Measurements from ENCODE around the gene PPP1R13L.

Gene PPP1R13L

DNA sequence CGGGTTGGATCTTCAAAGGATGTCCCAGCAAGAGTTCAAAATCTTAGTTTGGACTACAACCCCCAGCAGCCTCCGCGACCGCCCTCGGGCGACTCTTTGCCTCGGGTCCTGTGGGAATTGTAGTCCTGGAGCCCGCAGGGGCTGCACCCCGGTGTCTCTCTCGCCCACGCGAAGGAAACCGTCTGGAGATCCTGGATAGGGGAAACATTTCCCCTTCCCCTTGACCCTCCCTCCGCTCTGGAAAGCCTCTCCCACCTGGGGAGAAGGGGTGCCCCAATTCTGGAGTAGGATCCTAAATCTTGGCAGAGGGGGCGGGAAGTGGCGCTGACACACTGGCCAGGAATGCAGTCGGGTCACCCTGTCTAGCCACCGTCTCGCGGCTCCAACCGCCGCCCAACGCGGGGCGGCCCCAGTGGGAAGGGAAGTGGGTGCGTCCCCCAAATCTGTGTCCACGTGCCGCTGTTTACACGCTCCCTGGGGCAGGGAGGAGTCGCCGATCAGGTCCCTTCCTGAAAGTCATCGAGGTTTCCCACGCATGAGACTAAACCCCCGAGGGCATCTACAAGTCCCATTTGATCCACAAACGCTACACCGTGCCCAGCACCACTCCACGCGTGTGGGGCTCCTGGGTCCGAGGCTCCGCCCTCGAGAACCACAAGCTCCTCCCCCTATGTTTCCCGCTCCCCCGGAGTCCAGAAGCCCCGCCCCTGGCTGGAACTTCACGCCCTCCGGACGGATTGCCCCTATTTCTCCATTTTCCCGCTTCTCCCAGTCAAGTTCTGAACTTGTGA, 761 bp upstream of the PPP1R13L start:
- peak; percentile 93 for DNase-seq

DNA sequence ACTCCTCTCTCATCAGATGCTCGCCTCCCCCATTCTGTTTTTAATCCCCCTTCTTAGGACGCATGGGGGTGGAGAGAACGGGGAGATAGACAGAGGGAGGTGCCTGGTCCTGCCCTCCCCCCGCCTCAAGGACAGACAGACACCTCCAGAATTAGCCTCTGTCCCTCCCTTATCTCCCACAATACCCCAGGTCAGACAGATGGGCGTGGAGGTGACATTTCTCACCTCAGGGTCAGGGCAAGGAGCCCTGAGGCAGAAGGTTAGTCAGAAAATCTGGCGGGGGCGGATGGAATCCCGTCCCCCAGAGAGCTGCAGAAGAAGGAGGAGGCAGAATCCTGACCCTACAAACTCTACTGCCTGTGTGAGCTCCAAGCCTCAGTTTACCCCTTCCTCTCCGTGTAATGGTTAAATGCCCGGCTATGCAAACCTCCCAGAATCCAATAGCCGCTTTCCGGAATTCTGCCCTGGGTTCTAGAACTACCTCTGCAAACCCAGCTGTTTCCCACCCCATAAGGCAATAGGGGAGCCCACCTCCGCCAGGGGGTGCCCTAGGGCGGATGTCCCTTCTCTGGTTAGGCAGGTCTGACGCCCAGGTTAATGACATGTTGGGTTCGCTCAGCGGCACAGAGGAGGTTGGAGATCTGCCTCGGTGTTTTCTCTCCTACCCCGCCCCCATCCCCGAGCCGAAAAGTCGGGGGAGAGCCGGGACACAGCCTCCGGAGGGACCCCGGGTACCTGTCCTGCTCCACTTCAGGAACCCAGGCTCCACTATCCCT, 900 bp downstream of the PPP1R13L start:
- DNase-seq, result peak; percentile 83

DNA sequence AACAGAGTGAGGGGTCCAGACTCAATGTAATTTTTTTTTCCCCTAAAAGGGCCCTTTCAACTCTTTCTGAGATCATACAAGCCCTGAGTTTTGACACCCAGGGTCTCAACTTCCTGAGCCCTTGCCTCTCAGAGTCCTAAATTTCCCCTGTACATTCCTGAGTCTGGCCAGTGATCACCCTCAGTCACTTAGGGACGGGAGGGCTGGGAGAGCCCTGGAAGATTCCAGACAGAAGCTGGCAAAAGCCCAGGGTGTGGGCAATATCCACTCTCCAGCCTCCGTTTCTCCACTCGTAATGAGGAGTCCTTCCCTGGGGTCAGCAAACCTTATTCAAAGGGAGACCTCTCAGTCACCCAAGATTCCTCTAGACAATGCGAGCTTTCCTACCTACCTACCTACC, 1.6 kb downstream of the PPP1R13L start:
- DNase-seq, result no peak

DNA sequence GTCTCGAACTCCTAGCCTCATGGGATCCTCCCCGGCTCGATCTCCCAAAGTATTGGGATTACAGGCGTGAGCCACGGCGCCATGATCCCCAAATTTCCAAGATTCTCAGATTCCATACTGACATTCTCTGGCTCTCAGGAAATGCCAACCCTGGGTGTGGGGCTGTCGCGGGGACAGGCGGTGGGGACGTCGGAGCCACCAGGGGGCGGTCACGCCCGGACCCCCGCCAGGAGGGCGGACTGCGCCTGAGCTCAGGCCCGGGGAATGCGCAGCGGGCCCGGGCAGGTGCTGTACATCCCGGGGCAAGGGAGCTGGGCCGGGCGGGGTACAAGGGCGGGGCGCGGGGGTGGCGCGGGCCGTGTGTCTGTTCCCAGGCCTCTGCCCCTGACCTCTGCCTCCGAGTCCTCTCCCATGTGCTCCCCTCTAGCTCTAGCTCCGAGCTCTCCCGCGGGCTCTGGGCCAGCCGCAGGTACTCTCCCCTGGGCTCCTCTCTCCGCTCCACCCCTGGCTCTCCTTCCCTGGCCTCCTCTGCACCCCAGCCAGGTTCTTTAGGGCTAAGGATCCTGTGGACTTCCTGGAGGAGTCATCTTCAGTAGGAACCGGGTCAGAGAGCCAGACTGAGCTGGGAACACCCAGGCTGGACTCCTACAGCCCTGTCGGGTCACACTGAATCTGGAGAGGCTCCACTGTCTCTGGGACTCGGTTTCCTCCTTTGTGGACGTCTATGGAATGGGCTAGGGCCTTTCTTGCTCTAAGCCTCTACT, 2.4 kb downstream of the PPP1R13L start:
- DNase-seq, result peak; percentile 57

DNA sequence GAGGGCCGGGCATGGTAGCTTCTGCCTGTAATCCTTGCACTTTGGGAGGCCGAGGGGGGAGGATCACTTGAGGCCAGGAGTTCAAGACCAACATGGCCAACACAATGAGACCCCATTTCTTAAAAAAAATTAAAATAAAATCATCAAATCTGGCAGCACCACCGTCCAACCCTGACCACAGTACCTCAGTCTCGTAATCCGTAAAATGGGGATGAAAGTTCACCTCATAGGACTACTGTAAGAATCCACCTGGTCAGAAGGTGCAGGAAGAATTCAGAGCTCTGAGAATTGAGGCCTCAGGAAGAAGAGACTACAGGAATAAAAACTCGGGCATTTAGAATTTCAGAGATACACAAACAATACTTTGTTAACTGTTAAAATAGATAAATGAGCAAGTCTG, 3.1 kb downstream of the PPP1R13L start:
- no peak for DNase-seq

DNA sequence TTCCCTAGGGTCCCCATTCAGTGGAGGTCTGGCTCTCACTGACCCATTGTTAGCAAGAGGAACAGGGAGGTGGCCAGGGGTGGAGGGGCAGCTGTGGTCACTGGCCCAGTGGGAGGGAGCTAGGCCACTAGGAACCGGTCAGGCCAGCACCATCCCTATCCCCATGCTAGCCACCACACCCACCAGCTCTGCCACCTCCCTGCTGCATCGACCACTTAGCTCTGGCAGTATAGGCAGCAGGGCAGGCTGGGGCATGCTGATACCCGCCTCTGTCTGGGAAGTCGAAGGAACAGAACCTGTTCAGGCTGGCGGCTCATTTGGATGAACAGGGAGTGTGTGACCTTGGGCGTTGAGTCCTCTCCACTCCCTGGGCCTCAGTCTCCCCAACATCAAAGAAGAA, 4.7 kb downstream of the PPP1R13L start:
- DNase-seq, result no peak

DNA sequence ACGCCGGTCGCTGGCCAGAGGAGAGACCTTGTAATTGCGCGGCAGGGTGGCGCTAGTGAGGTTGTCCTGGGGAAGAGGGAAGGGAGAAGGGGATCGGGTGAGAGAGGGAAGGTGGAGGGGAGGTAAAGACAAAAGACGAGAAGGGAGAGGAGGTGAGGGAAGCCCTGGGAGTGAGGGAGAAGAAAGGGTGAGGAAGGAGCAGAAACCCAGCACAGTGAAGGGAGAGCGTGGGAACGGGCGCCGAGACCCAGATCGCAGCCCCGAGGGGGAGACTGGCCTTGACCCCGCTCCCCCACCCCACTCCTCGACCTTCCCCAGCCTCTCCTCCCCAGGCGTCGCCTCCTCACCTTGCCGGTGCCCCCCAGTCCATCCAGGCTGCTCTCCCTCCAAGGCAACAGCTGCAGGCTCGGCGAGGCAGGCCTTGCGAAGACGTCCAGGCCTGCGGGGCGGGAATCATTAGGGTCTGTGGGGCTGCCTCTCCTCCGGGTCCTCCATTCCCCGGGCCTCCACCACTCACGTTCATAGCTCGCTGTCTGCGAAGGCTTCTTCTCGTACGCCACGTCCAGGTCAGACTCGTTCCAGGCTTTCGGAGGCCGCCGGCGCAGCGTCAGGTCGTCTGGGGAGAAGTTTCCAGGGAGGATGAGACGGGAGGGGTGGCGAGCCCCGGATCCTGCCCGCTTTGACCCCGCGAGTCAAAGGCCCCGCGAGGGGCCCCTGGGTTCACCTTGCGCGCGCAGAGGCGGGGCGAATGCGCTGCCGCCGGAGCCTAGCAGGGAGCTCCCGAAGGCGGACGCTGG, 8.8 kb downstream of the PPP1R13L start:
- no peak for DNase-seq

DNA sequence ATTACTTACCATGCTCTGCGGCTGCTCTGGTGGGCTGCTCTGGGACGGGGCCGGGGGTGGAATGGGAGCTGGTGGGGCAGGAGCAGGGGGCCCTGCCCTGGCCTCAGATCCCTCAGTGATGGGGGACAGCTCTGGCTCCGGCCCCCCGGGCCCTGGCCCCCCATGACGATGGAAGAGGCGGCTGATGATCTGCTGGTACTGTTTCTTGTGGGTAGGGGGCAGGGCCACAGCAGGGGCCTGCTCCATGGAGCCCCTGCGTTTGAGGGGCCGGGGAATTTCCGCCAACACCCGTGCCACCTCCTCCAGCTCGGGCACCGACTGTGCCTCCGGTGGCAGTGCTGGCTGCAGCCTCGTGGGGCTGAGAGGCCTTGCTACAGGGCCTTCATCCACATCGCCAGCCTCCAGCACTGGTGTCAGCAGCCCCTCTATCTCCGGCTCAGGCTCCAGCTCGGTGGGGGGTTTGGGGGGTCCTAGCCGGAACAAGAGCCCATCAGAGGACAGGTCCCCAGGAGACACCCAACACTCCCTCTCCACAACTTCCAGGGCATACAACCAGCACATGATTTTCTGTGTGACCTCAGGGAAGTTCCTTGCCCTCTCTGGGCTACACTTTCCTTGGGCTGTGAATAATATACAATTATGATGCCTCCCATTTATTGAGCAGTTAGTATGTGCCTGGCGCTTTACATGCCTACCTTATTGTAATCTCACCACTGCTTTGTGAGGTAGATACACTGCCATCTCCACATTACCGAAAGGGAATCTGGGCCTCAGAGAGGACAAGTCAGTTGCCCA, 12.8 kb downstream of the PPP1R13L start:
- DNase-seq, result no peak

DNA sequence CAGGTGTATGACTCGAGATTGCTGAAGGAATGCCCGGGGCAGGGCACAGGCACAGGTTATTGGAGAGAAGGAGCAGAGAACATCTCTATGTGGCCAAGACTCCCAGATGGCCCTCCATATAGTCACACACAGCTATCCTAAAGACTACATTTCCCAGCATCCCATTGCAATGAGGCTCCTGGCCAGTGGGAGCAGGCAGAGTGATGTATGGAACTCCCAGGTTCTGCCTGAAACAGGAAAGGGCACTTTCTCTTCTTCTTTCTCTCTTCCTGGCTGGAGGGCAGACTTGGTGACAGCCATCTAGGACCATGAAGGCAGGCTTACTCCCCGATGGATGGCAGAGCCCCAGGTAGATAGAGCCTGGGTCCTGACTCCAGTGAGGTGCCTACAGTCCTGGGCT, 13.5 kb downstream of the PPP1R13L start:
- DNase-seq, result peak; percentile 60

DNA sequence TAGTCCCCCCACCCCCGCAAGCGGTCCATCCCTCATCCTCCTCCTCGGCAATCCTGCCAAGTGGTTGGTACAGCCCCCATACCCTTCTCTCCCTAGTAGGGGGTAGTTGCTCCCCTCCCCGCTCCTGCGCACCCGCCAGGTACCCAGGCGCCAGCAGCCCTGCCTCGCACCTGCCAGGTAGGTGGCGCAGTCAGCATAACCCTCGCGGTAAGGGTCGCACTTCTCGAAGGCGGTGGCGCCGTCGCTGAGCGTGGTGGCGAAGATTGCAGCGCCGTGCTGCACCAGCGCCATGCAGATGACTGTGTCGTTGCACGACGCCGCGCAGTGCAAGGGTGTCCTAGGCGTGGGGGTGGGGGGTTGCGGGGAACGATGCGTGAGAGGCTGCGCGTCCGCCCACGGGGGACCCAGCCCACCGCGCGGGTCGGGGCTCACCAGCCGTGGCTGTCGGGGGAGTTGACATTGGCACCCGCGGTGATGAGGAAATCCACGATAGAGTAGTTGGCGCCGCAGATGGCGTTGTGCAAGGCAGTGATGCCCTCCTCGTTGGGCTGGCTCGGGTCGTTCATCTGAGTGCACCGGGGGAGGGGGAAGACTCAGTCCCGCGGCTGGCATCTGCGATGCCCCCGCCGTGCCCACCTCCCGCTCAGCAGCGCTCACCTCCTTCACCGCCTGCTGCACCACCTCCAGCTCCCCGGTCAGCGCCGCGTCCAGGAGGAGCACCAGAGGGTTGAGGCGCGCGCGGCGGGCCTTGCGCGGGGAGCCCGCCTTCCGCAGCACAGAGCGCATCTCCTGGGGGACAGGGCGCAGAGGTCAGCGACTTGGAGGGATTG, 19.3 kb downstream of the PPP1R13L start:
- no peak for DNase-seq

DNA sequence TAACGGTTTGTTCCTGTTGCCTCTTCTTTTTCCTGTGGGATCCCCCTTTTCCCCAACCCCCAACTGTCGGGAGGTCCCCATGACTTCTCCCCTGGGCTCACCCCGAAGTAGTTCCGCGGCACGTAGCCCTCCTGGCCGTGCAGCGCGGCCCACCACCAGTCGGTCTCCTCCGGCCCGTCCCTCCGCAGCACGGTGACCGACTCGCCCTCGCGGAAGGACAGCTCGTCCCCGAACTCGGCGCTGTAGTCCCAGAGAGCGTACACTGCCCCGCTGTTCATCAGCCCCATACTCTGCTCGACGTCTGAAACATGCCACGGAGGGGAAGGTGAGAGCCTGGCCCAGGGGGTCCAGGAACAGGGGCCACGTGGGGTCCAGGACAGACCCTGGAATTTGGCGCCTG, 22.4 kb downstream of the PPP1R13L start:
- DNase-seq, result no peak

DNA sequence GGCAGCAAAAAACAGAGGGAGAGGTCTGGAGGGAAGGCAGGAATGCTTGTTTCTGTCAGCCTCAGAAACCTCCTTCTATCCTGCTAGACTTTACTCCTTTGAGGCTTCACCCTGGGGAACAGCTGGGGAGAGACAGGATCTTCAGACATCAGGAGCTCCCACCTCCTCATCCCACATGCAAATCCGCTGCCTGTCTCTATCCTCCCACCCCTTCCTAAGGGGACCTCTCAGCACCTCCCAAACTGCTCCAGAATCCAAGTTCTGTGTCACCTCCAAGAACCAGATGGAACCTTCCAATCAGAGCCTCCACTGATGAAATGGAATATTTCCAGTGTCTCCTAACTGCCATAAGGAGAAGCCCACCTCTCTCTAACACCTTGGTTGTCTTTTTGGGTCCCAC, 24.8 kb downstream of the PPP1R13L start:
- no peak for DNase-seq

DNA sequence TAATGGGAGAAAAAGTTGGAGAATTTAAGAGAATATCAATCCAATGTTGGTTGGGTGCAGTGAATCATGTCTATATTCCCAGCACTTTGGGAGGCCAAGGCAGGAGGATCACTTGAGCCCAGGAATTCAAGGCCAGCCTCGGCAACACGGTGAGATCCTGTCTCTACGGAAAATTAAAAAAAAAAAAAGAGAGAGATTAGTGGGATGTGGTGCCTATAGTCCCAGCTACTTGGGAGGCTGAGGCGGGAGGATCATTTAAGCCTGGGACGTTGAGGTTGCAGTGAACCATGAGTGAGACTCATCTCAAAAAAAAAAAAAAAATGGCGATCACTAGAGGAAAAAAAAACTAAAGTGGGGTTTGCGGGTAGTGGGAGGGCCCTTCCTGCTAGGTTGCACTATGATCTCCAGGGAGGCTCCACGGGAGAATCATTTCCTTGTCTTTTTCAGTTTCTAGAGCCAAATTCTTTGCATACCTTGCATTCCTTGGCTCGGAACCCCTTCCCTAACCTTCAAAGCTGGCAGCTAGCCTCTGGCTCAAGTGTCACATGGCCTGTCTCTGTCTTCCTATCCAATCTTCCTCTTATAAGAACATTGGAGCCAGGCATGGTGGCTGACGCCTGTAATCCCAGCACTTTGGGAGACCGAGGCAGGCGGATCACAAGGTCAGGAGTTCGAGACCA, 28.7 kb downstream of the PPP1R13L start:
- DNase-seq, result no peak

DNA sequence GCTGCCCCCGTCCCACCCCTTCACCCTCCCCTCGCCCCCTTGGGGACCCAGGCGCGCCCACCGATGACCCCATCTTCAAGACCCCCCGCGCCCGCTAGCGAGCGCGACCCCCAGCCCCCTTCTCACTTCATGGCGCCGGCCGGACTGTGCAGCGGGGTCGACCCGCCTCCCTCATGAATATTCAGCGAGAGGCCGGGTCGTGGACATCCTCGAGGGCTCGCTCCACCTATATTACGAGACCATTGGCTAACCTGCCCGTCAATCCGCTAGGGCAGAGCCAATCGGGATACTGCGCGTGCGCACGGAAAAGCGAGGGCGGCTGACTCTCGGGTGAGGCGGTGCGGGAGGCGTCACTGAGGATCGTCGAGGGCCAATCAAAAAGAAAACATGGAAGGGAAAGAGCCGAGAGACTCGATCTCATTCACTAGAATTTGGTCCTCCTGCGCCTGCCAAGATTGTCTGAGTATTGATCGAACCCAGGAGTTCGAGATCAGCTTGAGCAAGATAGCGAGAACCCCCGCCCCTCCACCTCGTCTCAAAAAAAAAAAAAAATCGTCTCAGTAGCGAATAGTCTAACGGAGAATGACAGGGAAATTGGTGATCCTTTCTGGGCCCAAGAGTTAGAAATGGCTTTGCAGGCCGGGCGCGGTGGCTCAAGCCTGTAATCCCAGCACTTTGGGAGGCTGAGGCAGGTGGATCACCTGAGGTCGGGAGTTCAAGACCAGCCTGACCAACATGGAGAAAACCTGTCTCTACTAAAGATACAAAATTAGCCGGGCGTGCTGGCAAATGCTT, 34.3 kb downstream of the PPP1R13L start, which contains the start of gene ERCC2:
TSS of gene ERCC2 (minus strand) at position 164 of the 795 bp plus-strand sequence. CDS start at position 131, 33 bp downstream.
- peak; percentile 98 for DNase-seq

DNA sequence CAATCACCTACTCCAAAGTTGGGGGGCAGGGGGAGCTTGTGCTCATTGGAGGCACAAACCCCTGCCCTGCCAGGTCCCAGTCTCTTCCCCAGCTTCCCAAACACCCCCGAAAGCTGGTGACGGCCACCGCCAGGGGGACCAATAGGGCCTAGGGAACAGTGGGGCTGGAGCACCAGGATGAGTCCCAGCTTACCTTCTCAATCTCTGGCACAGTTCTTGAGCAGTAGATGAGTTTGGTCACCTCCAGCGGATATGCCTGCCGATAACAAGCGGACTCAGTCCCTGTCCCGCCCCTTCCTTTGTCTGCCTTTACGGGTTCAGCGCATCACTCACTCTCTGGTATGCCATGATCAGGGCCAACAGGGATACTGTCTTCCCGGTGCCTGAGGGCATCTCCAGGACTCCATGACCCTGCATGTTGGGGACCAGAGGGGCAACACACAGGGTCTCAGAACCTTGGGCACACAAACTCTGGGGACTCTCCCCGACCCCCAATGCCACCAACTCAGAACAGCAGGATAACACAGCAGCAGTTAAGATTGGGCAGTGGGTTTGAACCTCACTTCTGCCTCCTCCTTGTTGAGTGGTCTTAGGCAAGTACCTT, 36.0 kb downstream of the PPP1R13L start:
- no peak for DNase-seq

DNA sequence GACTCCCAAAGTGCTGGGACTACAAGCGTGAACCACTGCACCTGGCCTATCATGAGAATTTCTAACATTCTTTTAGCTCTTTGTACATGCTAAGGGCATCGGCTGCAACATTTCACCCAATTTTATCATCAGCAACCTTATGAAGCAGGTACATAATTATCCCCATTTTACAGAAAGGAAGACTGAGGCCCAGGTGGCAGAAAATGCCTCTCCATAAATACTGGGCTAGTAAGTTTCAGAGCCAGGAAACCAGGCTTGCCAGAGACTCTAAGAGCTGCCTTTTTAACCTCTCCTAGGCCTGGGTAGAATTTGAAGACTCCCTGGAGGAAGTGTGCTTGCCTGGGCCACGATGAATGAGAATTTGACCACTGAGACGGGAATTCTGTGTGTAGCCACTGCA, 36.7 kb downstream of the PPP1R13L start:
- DNase-seq, result no peak

DNA sequence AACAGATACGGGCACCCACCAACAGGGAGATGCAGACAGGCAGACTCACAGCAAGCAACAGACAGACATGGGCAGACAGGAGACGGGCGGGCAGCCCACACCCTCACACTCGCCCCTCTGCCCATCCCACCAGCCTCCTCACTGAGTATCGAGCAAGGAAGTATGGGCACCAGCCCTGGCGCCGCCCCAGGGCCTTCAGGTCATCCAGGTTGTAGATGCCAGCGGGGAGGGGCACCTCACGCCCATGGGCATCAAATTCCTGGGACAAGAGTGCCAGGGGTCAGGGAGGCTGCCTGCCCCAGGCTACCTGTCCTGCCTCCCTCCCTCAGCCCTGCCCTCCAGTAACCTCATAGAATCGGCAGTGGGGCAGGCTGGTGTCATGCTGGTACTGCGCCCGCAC, 40.2 kb downstream of the PPP1R13L start:
- DNase-seq, result no peak

DNA sequence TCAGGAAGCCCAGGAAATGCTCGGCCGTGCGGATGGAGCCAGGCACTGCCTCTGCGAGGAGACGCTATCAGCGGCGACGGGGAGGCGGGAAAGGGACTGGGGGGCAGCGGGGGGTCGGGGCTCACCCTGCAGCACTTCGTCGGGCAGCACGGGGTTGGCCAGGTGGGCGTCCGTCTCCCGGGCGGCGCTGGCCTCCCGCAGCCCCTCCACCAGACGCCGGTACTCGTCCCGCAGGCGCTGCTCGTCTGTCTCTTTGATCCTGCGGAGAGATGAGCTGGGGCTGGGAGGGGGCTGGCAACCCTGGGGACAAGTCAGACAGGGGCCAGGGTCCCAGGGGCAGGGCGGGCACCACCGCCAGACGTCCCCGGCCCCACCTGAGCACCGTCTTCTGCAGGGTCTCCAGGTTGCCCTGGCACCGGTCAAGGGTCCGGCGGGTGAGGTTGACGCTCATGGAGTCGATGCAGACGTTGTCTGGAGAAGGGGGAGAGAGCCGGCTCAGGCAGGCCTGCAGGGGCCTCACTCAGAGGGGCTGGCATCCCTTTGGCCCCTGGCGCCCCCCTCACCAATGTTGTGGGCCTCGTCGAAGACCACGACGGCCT, 40.9 kb downstream of the PPP1R13L start:
- no peak for DNase-seq

DNA sequence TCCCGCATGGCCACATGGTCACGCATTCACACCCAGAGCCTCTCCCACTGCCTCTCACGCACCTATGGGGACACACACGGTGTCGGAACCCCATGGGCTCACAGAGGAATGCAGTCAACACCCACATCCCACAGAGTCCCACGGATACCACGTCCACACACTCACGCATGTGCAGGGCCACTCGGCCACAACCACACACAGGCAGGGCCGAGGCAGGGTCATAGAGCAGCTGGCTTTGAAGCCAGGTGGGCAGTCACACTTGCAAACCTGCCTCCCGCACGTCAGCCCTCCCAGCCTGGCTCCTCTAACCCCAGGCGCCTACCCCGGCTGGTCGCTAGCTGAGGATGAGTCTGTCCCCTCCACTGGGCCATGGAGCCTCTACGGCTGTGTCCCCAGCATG, 42.6 kb downstream of the PPP1R13L start:
- no peak for DNase-seq
